Hematopoietic multipotent progenitor cell treated with erythropoietin and hydrocortisone succinate and interleukin-3 and kit ligand, for 17 days (in vitro differentiated cells): ENCODE data around the gene CCDC28A.
"Not testable (repeated sequence)": the region's sequence is repeated elsewhere in the genome, so short reads cannot be mapped to it uniquely, and the experiment has no call there.

Experiments used
- DNase-seq: peaks from one replicate; pipeline ENCODE4 v3.0.0-alpha.2; 2015; ENCODE audit warnings: low spot score

CCDC28A gene

DNA sequence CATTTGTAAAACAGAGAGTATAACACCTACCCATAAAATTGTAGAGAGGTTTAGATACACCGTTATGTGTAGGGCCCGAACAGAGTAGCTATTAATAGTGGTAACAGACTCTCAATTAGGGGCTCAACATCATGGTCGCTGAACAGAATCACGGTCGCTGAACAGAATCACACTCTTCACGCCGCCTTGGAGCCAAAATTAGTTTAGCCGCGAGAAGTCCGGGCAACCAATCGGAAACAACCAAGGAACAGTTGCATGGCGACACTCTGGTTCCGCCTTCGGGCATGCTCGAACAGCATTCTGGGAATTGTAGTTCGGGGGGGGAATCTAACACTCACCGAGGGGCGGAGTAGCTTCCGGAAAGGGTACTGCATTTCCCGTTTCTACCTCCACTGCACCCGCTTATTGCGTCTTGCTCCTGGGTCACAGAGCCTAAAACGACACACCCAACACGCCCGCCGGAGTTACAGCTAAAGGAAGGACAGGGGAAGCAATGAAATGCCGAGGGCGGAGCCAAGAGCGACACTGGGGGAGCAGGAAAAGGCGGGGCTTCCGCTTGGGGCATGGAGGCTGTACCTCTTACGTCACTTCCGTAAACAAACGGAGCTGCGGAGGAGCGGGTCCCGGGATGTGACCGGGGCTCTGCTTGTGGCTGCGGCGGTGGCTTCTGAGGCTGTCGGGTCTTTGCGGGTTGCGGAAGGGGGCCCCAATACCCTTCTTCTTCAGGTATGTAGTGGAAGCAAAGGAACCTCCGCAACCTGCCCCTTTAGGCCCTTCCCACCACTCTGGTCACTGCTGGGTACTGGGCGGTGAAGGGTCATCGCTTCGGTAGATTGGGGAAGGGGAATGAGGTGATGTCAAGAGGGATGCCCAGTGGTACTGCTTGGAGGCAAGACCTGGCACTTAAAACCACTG is at the start of gene CCDC28A:
CCDC28A (plus strand) TSS at position 593 of the 915 bp plus-strand sequence. CDS start 2,352 bp downstream, outside the sequence.
- peak; percentile 97 for DNase-seq

DNA sequence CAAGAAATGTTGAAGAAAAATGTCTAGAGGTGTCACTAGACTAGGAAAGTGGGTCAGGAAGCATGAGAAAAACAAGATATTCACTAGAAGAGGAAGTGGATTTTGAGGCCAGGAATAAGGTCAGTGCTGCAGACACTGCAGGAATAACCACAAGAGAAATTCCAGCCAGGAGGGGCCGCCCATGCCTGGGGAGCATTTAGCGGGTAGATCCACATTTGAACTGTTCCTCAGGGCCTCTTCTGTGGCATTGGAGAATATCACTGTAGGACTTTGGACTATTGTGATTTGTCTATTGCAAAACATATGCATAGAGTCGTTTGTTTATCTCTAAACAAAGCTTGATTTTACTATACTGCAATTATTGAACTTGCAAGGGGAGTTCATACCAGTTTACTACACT is 49.6 kb upstream of the CCDC28A start:
- DNase-seq: no peak

DNA sequence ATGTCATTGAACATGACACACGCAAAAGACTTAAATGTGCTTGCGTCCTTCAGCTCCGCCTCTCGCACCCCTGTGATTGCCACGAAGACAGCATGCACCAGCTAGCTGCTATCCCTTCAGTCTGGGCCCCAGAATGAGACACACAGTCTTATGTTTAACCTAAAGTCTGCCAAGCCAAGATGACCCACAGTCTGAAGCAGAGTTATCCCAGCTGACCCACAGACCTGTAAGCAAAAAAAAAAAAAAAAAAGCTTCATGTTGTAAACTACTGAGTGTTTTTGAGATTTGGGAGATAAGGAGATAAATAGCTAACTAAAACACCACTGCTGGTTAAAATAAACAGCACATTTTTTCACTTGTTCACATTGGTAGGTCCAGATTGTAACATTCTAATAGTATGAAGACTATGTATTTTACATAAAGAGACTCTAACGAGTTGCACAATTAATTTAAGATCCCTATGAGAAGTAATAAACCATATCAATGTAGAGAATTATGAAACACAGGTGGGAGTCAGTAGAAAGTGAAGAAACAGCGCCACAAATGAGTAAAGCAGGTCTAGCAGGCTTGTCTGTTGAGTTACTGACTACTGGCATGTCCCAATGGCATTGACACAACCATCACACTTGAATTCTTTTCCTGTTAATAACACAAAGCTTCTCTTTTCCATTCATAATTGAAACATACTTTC is 47.4 kb upstream of the CCDC28A start:
- DNase-seq: no peak

DNA sequence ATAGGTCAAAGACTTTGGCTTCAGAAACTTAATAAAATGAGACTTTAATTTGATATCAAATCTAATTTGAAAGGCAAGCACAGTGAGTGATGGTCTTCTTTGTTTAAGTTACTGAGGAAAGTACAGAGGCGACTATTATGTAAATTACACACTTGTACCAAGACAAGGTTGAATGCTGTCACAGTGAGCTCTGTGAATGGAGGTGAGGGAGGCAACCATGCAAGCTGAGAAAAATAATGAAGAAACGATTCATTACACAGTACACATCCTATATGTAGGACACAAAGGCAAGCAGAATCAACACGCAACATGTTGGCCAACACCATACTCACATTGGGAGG is 46.8 kb upstream of the CCDC28A start:
- DNase-seq: no peak

- DNase-seq: no peak
Measured at GRCh38 chr6:138727182-138727581, 46.4 kb upstream of the CCDC28A start.

DNA sequence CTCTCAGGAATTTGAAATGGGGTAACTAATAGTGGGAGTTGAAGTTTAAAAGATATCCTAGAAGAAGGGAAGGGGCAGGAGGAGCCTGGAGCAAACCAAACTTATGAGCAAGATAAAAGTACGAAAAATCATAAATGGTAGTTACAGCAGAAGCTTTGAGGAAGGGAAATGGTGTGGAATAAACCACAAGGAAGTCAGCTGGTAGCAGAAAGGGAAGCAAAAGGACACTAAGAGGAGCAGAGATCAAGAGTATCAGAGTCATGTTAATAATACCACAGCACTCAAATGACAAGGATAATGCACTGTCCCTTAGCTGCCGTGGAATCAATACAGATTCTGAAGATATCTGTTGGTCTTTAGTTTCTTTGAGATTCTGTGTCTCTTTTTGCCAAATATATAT is 44.9 kb upstream of the CCDC28A start:
- no peak for DNase-seq

DNA sequence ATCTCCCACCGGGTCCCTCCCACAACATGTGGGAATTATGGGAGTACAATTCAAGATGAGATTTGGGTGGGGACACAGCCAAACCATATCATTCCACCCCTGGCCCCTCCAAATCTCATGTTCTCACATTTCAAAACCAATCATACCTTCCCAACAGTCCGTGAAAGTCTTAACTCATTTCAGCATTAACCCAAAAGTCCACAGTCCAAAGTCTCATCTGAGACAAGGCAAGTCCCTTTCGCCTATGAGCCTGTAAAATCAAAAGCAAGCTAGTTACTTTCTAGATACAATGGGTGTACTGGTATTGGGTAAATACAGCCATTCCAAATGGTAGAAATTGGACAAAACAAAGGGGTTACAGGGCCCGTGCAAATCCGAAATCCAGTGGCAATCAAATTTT is 43.5 kb upstream of the CCDC28A start:
- not testable (repeated sequence) for DNase-seq

- no peak for DNase-seq
Measured at GRCh38 chr6:138734585-138734984, 39.0 kb upstream of the CCDC28A start.

GRCh38 chr6:138736640-138737039 is 36.9 kb upstream of the CCDC28A start:
- no peak for DNase-seq

DNA sequence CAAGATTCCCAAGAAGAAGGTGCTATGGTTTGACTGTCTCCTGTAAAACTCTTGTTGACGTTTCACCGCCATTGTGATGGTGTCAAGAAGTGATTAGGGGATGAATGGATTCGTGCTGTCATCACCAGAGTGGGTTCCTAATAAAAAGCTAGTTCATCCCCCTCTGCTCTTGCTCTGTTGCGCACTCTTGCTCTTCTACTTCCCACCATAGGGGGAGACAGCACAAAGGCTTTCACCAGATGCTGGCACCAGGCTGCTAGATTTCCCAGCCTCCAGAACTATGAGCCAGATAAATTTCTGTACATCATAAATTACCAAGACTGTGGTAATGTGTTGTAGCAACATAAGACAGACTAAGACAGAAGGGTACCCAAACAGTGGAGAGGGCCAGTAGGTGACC is 21.6 kb upstream of the CCDC28A start:
- DNase-seq: no peak

DNA sequence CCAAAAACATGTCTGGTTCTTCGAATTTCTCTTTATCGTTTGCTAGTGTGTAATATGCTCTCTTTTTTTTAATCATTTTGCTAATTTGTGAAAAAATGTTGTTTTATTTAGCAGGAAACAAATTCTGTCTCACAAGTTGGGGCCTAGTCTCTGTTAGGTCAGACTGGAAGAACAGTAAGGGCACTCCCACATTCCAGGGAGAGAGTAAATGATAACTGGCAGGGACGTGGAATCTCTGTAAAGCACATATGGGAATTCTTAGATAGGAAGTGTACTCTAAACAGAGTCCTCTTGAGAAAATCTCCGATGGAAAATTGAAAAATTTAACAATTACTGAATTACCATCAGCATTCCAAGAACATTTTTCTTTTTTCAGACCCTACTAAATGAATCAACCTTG is 16.4 kb upstream of the CCDC28A start:
- no peak for DNase-seq

DNA sequence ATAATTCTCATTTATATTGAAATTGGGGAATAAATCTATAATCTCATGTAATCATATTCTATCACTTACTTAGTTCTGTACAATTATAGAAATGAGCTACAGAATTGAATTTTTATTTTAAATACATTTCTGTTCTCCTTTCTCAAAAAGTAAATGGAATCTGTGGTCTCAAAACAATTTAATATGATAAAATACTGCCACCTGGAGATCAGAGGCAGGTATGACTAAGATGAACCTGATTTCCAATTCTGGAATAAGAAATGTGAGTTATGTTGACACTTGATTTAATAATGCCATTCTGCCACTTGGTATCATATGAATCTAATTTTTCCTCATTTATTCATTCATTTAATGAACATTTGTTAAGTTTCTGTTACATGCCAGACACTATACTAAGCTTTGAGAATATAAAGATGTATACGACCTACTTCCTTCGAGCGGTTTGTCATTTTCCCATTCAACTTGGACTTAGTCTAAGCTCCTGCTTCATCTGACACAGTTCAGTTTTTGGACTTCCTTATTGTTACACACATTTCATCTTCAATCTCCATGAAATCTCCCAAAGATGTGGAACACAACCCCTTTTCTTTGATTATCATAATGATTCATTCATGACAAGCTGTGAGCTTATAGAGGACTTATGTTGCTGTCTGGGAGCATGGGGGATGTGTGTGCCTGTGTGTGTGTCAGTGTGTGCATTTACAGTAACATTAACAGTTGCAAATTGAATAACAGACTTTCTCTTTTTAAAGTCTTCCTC is 7.5 kb upstream of the CCDC28A start:
- DNase-seq: peak; percentile 33

- DNase-seq: no peak
Measured at GRCh38 chr6:138769102-138769676, 4.4 kb upstream of the CCDC28A start.

DNA sequence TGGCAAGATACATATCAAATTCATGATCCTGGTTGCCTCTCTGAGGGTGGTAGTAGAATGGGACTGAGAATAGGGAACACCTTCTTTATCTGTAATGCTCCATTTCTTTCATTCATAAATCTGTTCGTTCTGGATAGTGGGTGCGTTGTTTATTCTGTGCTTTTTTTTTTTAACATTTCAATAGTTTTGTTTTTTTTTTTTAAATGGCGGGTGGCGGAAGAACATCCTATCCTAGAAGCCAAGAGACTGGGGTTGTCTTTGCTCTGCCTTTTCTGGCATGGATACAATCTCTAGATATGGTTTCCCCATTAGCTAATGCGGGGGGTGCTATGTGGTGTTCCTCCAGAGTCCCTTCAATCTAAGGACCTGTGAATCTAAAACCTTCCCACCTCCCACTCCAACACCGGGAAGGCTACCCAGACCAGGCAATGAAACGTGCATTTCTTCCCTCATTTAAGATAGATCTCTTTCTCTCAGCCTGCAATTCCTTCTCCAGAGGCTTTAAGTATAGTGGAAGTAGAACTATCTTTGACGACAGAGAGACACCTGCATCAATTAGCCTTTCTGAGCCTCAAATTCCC is 883 bp upstream of the CCDC28A start:
- no peak for DNase-seq

GRCh38 chr6:138774370-138774769 is 801 bp downstream of the CCDC28A start:
- no peak for DNase-seq

- DNase-seq: no peak
Measured at GRCh38 chr6:138776659-138777058, 3.1 kb downstream of the CCDC28A start.

DNA sequence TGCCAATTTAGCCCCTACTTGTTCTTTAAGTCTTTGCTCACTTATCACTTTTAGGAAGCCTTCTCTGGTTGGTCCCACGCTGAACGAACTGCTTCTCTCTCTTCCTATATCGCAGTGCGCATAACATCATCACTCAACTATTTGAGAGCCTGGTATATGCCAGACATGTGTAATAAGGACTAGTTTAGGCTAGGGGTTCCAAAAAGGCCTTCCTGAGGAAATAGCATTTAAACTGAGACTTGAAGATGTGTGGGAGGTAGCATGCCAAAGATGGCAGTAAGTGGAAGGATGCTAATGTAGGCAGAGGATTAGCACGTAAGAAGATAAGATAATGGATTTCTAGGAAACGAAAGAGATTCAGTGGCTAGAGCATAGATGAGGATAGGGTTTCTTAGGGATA is 4.8 kb downstream of the CCDC28A start:
- DNase-seq: no peak

- no peak for DNase-seq
Measured at GRCh38 chr6:138782243-138782642, 8.7 kb downstream of the CCDC28A start.

- no peak for DNase-seq
Measured at GRCh38 chr6:138785079-138785478, 11.5 kb downstream of the CCDC28A start.

GRCh38 chr6:138785980-138786379 is 12.4 kb downstream of the CCDC28A start:
- DNase-seq: no peak

DNA sequence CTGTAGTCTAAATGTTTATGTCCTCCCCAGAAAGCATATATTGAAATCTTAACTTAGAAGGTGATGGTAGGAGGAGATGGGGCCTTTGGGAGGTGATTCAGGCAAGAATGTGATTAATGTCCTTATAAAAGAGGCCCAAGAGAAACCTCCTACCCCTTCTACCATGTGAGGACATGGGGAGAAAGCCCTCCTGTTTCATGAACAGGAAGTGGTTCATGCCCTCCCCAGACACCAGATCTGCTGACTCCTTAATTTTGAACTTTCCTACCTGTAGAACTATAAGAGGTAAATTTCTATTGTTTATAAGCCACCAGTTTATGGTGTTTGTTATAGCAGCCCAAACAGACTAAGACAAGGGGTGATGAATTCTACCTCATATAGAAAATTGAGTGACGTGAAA is 13.6 kb downstream of the CCDC28A start:
- no peak for DNase-seq
